Measurements from ENCODE around the gene RFTN1. TPM values are rescaled to one million over a fixed set of nuclear protein-coding genes. Genes with fewer than 3 reads are reported as not detected.

The RFTN1 gene
- total and polyA plus RNA-seq, 2 of the 8 experiments (the other 6 are each of a cell fraction or from before 2014, with no cell fraction given): 4.6 to 6.7 TPM

GRCh38 chr3:16319723-16320122 is 193.8 kb downstream of the RFTN1 start:
- H3K36me3 ChIP-seq (ENCODE audit: control insufficient read depth in 2 of 4, insufficient read depth in 4 of 4, low read length in 3 of 4): peaks cover 0 to 6% (median 2%) of the 10 kb centered on the region in 4 experiments; a peak in 4 of 8 replicates
- no peaks in the 10 kb centered on the region for H3K79me2 ChIP-seq (ENCODE audit: control insufficient read depth in 1 of 2, insufficient read depth in 2 of 2, low read length in 2 of 2)
- no peak overlapping the region for H3K9ac ChIP-seq (replicated peaks in 1 of 4; ENCODE audit: extremely low read depth in 1 of 4, low read depth in 3 of 4, low read length in 3 of 4)
- no peak overlapping the region for H3K4ac ChIP-seq (replicated peaks; ENCODE audit: insufficient read length, low read depth, low read length)
- CTCF ChIA-PET (ENCODE audit: partially characterized antibody): interaction anchor here (0.7 to 6.8 kb wide), 33 partner anchors 13 to 912 kb away, joined by 3 to 106 read pairs (median 4); no protein-coding TSS in a partner anchor
- no peak overlapping the region for H3K4me3 ChIP-seq (ENCODE audit: extremely low read depth in 1 of 4, insufficient read depth in 2 of 4, low read depth in 3 of 4, low read length in 4 of 4)
- no peaks in the 10 kb centered on the region for H3K4me1 ChIP-seq (replicated peaks in 1 of 4; ENCODE audit: control insufficient read depth in 3 of 4, insufficient read depth in 4 of 4, low read length in 3 of 4)
- POLR2A ChIA-PET (ENCODE audit: partially characterized antibody): interaction anchor here (0.6 to 1.0 kb wide), 2 partner anchors 12 to 42 kb away, joined by 3 to 4 read pairs; no protein-coding TSS in a partner anchor
- H3K4me2 ChIP-seq (ENCODE audit: insufficient read depth in 1 of 2, low read depth in 2 of 2, low read length in 2 of 2): no peak overlapping the region
- 0 out of 2 replicates have a peak, but pooled peaks cover 2% of the 10 kb centered on the region for H3K79me1 ChIP-seq (ENCODE audit: low read depth, low read length)
- H3K23me2 ChIP-seq (ENCODE audit: low read depth, low read length): no peaks in the 10 kb centered on the region
- no peak overlapping the region; the same call in 1 of the 2 replicates for H4K8ac ChIP-seq (ENCODE audit: extremely low read depth, insufficient read depth, low read length)
- no peak overlapping the region for H2BK5ac ChIP-seq (ENCODE audit: low read depth, low read length)
- no peak for FAIRE-seq
- no peak overlapping the region for H2BK12ac ChIP-seq (ENCODE audit: low read depth, low read length)
- no peak for DNase-seq (ENCODE audit: low read depth in 1 of 2, low spot score in 2 of 2)
- H4K91ac ChIP-seq (replicated peaks; ENCODE audit: insufficient read length, low read length): no peak overlapping the region
- no peaks in the 10 kb centered on the region for H3K9me3 ChIP-seq (ENCODE audit: insufficient read depth in 2 of 2, low read depth in 1 of 2, low read length in 1 of 2)
- H3K14ac ChIP-seq (ENCODE audit: insufficient read length): no peak overlapping the region
- no peaks in the 10 kb centered on the region for H3K27me3 ChIP-seq (replicated peaks in 1 of 4; ENCODE audit: control insufficient read depth in 3 of 4, extremely low read depth in 1 of 4, insufficient read depth in 3 of 4, low read length in 3 of 4)
- peaks cover 0 to 1% of the 10 kb centered on the region in 2 experiments for H4K20me1 ChIP-seq (replicated peaks in 1 of 2; ENCODE audit: control insufficient read depth in 1 of 2, insufficient read depth in 2 of 2, low read length in 2 of 2)
- H2BK120ac ChIP-seq (replicated peaks; ENCODE audit: low read depth, low read length): no peak overlapping the region
- no peak overlapping the region for H3K18ac ChIP-seq (ENCODE audit: extremely low read depth, low read length)
- H2AK5ac ChIP-seq (ENCODE audit: low read depth, low read length): no peak overlapping the region
- no peak overlapping the region for H2BK15ac ChIP-seq (ENCODE audit: low read length)
- H4K5ac ChIP-seq (ENCODE audit: insufficient read length, low read depth, low read length): no peak overlapping the region
- no peak overlapping the region for H2AFZ ChIP-seq (ENCODE audit: low read length)
- no peak overlapping the region for H3K27ac ChIP-seq (ENCODE audit: low read depth, low read length)
- H2BK20ac ChIP-seq (ENCODE audit: low read length): no peak overlapping the region
- 88% methylated on average over 4 of the region's 4 CpGs; no CpG with 5 or more reads in 1 of the 2 experiments for WGBS, 2 experiments (ENCODE audit: extremely low coverage in 1 of 2, insufficient coverage in 1 of 2, insufficient read length in 1 of 2, insufficient replicate concordance in 2 of 2, low coverage in 1 of 2, low lambda C conversion rate in 2 of 2, missing lambda C conversion rate in 1 of 2)
- H3K56ac ChIP-seq (replicated peaks; ENCODE audit: insufficient read length, low read depth, low read length): no peak overlapping the region
- H3K23ac ChIP-seq (ENCODE audit: insufficient read length): no peak overlapping the region
- TF ChIP-seq POLR2AphosphoS5 (IDR thresholded peaks at IDR 0.05; ENCODE audit: low read depth, low read length) (no peak), SUZ12 (IDR thresholded peaks at IDR 0.05; ENCODE audit: low read length) (no peak), TCF12 (IDR thresholded peaks at IDR 0.05; ENCODE audit: low read depth, low read length) (no peak), GTF2F1 (IDR thresholded peaks at IDR 0.05; ENCODE audit: borderline replicate concordance, low read depth, low read length) (no peak), SP1 (IDR thresholded peaks at IDR 0.05; ENCODE audit: low read depth, low read length) (no peak), RBBP5 (IDR thresholded peaks at IDR 0.05; ENCODE audit: borderline replicate concordance, low read depth, low read length) (no peak), PHF8 (conservative IDR thresholded peaks at IDR 0.05; ENCODE audit: low read depth, low read length) (no peak), E2F6 (IDR thresholded peaks at IDR 0.05) (no peak), NRF1 (IDR thresholded peaks at IDR 0.05; ENCODE audit: low read depth, low read length) (no peak), JUN (IDR thresholded peaks at IDR 0.05; ENCODE audit: low read depth, low read length) (no peak), TBP (IDR thresholded peaks at IDR 0.05; ENCODE audit: low read depth, low read length) (no peak), JUND (IDR thresholded peaks at IDR 0.05; ENCODE audit: low read length) (no peak), RFX5 (IDR thresholded peaks at IDR 0.05; ENCODE audit: borderline replicate concordance, low read depth, low read length) (no peak), CHD1 (IDR thresholded peaks at IDR 0.05; ENCODE audit: low read depth, low read length) (no peak), BRCA1 (IDR thresholded peaks at IDR 0.05; ENCODE audit: low read depth, low read length) (no peak)

Measured in H1 (cell line).